GM12874 (cell line): ENCODE data around the gene PHLPP1.

ENCODE experiments used
- CTCF ChIP-seq: IDR thresholded peaks from 2 replicates; pipeline ENCODE4 v1.5.1; 2011; ENCODE audit warnings: low read depth, mild to moderate bottlenecking, control low read depth, low read length, moderate library complexity; ENCODE audit not compliant: insufficient read depth

PHLPP1 gene

GRCh38 chr18:62919109-62919838 lies 203.9 kb downstream of the PHLPP1 start:
- TF ChIP-seq CTCF: no peak

GRCh38 chr18:62925031-62925688 lies 209.8 kb downstream of the PHLPP1 start:
- TF ChIP-seq CTCF: no peak

GRCh38 chr18:62928326-62928725 lies 213.0 kb downstream of the PHLPP1 start:
- no peak for TF ChIP-seq CTCF

DNA sequence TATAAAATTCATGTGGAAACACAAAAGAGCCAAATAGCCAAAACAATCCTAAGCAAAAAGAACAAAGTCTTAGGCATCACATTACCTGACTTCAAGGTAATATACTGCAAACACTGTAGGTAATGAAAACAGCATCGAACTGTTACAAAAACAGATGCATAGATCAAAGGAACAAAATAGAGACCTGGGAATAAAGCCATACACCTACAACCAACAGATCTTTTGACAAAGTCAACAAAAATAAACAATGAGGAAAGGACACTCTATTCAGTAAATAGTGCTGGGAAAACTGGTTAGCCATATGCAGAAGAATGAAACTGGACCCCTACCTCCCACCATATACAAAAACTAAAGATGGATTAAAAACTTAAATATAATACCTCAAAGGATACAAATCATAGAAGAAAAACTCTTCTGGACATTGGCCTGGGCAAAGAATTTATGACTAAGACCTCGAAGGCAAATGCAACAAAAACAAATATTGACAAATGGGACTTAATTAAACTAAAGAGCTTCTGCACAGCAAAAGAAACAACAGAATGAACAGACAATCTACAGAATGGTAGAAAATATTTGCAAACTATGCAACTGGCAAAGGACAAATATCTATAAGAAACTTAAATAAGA lies 218.0 kb downstream of the PHLPP1 start:
- TF ChIP-seq CTCF: no peak

GRCh38 chr18:62935994-62936393 lies 220.7 kb downstream of the PHLPP1 start:
- TF ChIP-seq CTCF: no peak

DNA sequence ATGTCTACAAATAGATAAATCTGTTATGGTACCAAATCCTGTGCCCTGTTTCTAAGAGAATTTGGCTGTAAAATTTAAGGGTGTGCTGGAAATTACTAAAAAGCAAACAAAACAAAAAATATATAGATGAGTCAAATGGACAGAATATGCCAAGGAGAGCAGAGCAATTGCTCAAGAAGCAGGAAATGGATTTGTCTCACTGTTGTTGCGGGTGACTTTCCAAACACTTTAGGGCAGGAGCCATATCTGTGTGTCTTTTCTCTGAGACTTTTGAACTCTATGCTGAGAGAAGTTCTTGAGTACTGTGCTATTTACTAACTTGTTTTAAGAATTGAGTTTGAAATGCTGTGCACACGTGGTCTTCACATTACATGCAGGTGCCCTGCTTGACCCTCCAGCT lies 221.7 kb downstream of the PHLPP1 start:
- no peak for TF ChIP-seq CTCF

DNA sequence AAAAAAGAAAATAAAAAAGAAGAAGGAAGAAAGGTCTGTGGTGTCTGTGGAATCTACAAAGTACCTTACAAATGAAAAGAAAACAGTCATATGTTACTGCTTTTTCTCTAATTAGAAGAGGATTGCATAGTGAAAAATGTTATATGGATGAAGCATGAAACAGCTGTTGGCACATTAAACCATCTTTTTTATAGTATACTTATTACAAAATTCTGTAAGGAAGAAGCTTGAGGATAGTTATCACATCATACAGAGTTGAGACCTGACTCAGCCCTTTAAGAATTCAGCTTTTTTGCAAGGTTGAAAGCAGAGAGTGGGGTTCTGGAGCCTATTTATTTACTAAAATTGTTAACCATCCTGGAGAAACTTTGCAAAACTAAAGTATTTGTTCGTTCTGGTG lies 222.7 kb downstream of the PHLPP1 start:
- no peak for TF ChIP-seq CTCF
